Activated CD4-positive, alpha-beta T cell treated with anti-CD3 and anti-CD28 coated beads, Interleukin-2, amount 10 ng/mL, durations not matched to agents 24 days and 14 days (primary cell): Measurements from ENCODE around the gene CCDC88C. TPM values are rescaled to one million over a fixed set of nuclear protein-coding genes. Genes with fewer than 3 reads are reported as not detected.

Experiments
- DNase-seq: peaks from one replicate; pipeline ENCODE4 v3.0.0; 2022
- H3K27ac Mint-ChIP-seq: one replicate; pipeline ENCODE4 v1.8.0; 2022; ENCODE audit warnings: mild to moderate bottlenecking, mixed read lengths
- H3K27me3 Mint-ChIP-seq: one replicate; pipeline ENCODE4 v1.8.0; 2022; ENCODE audit warnings: mixed read lengths
- H3K36me3 Mint-ChIP-seq: one replicate; pipeline ENCODE4 v1.8.0; 2022; ENCODE audit warnings: low read depth, mild to moderate bottlenecking, mixed read lengths
- H3K4me1 Mint-ChIP-seq: one replicate; pipeline ENCODE4 v1.8.0; 2021; ENCODE audit warnings: mixed read lengths
- H3K4me3 Mint-ChIP-seq: one replicate; pipeline ENCODE4 v1.8.0; 2022; ENCODE audit warnings: mild to moderate bottlenecking, moderate library complexity, mixed read lengths
- H3K9me3 Mint-ChIP-seq: one replicate; pipeline ENCODE4 v1.8.0; 2021; ENCODE audit warnings: mixed read lengths
- intact Hi-C: fragments of 100-400 bp; cut with micrococcal nuclease; formaldehyde crosslinking; loops from one replicate; pipeline ENCODE4 v1.15.1; 2023
- total RNA-seq: library from RNA; stranded (reverse); gene quantifications from 2 replicates; pipeline ENCODE4 v1.2.3, GENCODE V29; 2022

Gene CCDC88C
- total RNA-seq, 1 donor from 2014 or later, result 89.9 TPM

DNA sequence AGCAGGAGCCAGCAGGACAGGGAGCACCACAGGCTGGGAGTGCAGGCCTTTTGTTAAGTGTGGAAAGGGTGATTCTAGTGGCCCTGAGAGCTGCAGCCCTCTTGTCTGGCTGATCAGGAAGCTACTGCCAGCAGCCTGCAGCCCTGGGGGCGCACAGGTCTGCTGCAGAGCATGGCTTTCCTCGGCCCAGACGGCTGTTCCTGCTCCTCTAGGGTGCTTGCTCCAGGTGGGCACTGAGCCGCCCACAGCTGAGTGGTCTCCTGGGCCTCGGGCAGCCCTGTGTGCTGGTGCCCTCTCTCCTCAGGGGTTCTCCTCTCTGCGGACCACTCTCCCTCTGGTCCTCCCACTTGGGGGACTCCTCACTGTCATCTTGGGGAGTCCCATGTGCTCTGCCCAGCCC, 18.9 kb downstream of the CCDC88C start:
- Mint-ChIP-seq H3K4me3 (peak overlapping the region; percentile 98), H3K36me3 (peaks cover 29% of the 10 kb centered on the region), H3K27ac (peak overlapping the region; percentile 96), H3K9me3 (no peaks in the 10 kb centered on the region), H3K4me1 (peaks cover 79% of the 10 kb centered on the region), H3K27me3 (no peaks in the 10 kb centered on the region)
- DNase-seq, result peak; percentile 67
- intact Hi-C loops, result no loop called here

DNA sequence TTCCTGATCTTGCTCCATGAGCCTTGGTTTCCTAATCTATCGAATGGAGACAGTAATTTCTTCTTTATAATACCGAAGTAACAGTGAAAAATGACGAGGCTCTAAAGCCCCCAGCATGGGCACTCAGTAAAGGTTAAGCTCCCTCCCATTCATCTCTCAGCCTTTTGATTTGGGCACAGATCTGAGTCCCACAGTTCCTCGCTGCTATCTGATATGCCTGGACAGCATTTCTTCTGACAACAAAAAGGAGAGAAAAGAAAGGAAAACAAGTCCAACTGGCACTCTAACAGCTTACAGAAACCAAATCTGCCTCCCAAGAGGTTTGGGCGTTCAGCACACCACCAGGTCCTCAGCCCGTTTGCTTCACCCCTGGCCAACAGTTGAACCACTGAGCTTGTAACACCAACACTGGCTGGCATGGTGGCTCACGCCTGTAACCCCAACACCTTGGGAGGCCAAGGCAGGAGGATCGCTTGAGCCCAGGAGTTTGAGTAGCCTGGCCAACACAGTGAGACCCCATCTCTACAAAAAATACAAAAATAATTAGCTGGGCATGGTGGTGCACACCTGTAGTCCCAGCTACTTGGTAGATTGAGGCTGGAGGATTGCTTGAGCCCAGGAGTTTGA, 19.5 kb downstream of the CCDC88C start:
- no peaks in the 10 kb centered on the region for H3K9me3 Mint-ChIP-seq
- peak overlapping the region; percentile 92 for H3K27ac Mint-ChIP-seq
- intact Hi-C loops, result loop anchor here (1.0 to 2.0 kb wide), 2 partner anchors 13 to 25 kb away; no protein-coding TSS in a partner anchor
- H3K27me3 Mint-ChIP-seq, result no peaks in the 10 kb centered on the region
- no peak for DNase-seq
- peak overlapping the region; percentile 74 for H3K4me3 Mint-ChIP-seq
- peaks cover 29% of the 10 kb centered on the region for H3K36me3 Mint-ChIP-seq
- H3K4me1 Mint-ChIP-seq, result peaks cover 77% of the 10 kb centered on the region

DNA sequence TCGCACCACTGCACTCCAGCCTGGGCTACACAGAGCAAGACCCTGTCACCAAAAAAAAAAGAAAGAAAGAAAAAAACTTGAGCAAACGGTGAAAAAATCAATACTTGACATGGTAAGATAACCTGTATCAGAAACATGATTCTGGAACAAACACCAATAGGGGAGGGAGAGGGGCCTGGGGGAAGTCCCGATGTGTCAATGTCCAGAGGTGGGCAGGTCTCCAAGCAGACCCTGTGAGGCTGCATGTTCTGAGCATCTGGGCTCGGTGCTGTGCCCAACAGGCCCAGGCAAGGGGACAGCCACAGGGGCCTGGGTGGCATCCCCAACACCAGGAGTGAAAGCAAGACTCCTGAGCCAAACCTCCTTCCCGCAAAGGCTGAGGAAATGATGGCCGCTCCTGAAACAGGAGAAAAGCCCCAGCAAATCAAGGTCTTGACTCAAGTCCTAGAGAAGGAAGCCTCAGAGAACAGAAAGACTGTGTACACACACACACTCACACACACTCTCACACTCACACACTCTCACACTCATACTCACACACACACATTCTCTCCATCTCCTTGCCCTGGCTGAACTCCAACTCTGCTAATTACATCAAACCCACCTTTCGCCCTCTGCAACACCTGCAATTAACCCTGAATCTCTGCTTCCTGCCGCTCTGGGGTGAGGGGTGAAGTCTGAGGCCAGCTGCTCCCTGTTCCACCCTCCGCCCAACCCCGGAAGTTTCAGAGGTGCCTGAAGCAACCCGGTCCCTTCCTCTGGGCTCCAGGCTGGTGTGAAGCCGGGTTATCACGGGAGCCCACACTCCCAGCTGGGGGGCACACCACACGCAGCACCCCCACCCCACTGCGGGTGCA, 20.4 kb downstream of the CCDC88C start:
- H3K27ac Mint-ChIP-seq, result peak overlapping the region; percentile 92
- DNase-seq, result peak; percentile 91
- H3K36me3 Mint-ChIP-seq, result peaks cover 29% of the 10 kb centered on the region
- intact Hi-C loops, result loop anchor here (1.0 to 2.0 kb wide), 2 partner anchors 14 to 24 kb away; no protein-coding TSS in a partner anchor
- peaks cover 73% of the 10 kb centered on the region for H3K4me1 Mint-ChIP-seq
- peak overlapping the region; percentile 74 for H3K4me3 Mint-ChIP-seq
- H3K9me3 Mint-ChIP-seq, result no peaks in the 10 kb centered on the region
- H3K27me3 Mint-ChIP-seq, result no peaks in the 10 kb centered on the region

DNA sequence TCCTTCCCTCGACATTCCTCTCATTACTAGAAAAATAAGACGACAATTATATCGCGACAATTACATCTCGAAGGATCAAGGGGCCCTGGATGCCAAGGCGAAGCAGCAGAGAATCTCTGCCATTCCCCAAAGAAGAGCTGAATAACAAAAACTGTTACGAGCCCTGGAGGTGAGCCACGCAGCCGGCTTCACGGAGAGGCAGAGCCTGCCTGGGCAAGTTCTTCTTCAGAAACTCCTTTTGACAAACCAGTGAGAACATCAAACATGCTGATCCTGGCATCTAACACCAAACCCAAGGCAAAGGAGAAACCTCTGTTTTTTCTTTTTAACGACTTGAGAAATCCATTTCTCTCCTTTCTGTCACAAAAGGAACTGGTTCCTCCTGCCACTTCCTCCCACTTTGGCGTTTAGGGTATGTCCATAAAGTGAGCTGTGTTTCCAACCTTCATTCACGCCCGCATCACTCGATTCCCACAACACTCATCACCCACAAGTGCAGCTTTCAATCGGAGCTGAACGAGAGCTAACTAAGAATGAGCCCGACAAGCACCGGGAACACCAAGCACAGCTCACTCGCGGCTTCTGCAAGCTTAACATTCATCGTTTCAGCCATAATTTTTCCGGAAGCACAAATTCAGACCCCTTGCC, 21.5 kb downstream of the CCDC88C start:
- H3K9me3 Mint-ChIP-seq, result no peaks in the 10 kb centered on the region
- H3K4me1 Mint-ChIP-seq, result peaks cover 75% of the 10 kb centered on the region
- peak overlapping the region; percentile 74 for H3K4me3 Mint-ChIP-seq
- H3K27ac Mint-ChIP-seq, result peak overlapping the region; percentile 92
- intact Hi-C loops, result loop anchor here (2.0 kb wide), 1 partner anchor 15 kb away; no protein-coding TSS in a partner anchor
- H3K36me3 Mint-ChIP-seq, result peaks cover 31% of the 10 kb centered on the region
- no peak for DNase-seq
- H3K27me3 Mint-ChIP-seq, result no peaks in the 10 kb centered on the region

DNA sequence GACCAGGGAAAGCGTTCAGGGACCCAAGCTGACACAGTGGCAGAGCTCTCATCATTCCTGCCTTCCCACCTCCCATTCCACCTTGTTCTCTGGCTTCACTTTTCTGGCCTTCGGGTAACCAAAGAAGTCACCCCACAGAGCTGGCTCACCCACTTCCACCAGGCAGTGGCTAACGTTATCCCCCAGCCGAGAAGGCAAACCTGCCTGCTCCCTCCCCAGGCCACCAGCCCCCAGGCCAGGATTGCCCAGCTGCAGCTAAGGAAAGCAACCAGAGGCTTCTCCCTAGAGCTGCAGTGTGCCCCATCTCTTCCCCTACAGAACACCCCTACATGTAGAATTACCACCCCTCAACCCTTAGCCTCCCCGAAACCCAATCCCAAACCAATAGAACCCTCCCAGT, 22.2 kb downstream of the CCDC88C start:
- intact Hi-C loops, result no loop called here
- Mint-ChIP-seq H3K4me1 (peaks cover 77% of the 10 kb centered on the region), H3K27ac (peak overlapping the region; percentile 92), H3K9me3 (no peaks in the 10 kb centered on the region), H3K27me3 (no peaks in the 10 kb centered on the region), H3K36me3 (peaks cover 29% of the 10 kb centered on the region), H3K4me3 (peak overlapping the region; percentile 74)
- no peak for DNase-seq

DNA sequence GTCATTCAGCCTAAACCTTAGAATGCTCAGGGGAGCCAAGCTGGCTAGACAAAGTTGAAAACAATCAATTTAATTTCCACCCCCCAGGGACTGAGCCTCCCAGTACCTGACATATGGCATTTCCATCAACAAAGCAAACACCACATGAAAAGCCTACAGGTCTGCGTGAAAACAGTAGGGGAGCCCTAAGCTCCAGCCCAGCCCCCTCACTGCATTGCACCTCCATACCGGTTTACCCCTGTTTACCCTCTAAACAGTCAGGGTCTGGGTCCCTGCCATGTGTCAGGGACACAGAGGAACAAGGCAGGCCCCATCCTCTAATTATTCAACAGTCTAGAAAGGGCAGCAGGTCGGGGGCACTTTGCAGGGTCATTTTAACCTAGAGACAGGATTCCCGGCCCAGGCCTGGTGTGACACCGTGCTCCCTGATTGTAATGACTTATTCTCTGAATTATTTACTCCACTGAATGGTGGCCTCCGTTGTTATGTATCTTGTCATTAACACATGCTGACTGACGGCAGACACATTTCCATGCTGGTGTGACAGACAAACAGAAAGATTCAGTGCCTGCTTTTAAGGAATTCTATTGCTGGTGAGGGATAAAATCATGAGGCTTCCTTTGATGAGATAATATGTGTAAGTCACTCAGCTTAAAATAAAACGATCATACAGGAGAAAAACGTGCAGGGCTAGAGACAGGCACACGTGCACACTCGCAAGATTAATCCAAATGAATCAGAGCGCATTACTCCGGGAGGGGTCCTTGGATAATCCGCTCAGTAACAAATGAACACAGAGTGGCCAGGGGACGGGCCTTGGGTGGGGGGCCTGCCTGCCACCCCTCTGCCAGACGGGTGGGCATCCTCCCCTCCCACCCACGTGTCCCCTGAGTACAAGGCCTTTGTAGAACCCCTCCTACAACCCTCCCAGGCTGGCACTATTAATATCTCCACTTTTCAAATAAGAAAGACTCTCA, 23.2 kb downstream of the CCDC88C start:
- Mint-ChIP-seq H3K36me3 (peaks cover 31% of the 10 kb centered on the region), H3K9me3 (no peaks in the 10 kb centered on the region), H3K27me3 (no peaks in the 10 kb centered on the region), H3K4me1 (peaks cover 71% of the 10 kb centered on the region), H3K27ac (peak overlapping the region; percentile 92), H3K4me3 (no peak overlapping the region)
- no peak for DNase-seq
- intact Hi-C loops, result no loop called here

DNA sequence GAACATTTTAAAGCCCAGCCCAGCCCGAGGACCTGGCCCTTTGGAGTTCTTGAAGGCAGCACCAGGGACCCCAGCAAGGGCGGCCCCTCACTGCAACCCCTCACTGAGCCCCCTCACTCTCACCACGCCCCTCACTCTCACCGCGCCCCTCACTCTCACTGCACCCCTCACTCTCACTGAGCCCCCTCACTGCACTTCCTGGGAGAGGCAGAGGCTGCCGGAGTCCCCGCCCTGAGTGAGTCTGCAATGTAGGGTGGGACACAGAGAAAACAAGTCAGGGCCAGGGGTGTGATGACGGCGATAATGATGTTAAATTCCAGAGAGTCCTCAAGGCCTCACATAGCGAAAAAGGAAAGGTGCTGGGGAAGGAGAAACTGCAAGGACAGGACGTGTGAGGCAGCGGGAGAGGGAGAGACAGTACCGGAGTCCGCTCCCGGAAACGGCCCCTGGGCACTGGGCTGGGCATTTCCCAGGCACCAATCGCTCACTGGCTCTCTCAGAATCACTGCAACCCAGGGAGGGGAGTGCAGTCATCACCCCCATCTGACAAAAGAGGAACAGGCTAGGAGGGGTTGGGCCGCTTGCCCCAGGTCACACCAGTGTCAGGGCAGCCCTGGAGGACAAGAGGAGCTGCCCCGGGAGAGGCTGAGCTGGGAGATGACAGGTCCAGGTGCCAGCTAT, 24.9 kb downstream of the CCDC88C start:
- Mint-ChIP-seq H3K9me3 (no peaks in the 10 kb centered on the region), H3K27ac (peak overlapping the region; percentile 37), H3K4me3 (no peak overlapping the region), H3K4me1 (peaks cover 75% of the 10 kb centered on the region), H3K27me3 (no peaks in the 10 kb centered on the region), H3K36me3 (peaks cover 31% of the 10 kb centered on the region)
- DNase-seq, result no peak
- intact Hi-C loops, result no loop called here

DNA sequence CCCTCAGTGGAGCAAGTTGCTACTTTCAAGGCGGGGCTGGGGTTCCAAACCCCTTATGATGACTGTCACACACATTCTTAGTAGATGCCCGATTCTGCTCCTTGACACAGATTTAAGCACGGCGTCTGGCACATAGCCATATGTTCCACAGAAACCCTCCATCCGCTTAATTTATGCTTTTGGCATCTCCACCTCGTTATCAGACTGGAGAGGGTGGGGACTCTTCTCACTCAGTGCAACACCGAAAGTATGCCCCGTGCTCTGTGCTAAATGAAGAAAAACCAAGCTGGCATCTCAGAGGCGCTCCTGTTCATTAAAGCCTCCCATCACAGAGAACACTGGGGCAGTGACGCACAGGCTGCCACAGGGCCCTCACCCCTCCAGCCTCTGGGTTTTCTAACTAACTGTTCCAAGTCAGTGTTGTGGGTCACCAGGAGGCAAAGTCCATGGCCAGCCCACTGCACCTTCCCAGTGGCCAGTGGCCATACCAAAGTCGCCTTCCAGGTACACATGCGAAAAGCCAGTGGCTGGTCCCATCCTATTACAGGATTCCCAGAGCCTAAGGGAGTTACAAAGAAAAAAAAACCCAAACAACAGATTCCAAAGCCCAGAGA, 27.3 kb downstream of the CCDC88C start:
- H3K9me3 Mint-ChIP-seq, result no peaks in the 10 kb centered on the region
- H3K4me1 Mint-ChIP-seq, result peaks cover 62% of the 10 kb centered on the region
- DNase-seq, result no peak
- peaks cover 23% of the 10 kb centered on the region for H3K36me3 Mint-ChIP-seq
- H3K27me3 Mint-ChIP-seq, result no peaks in the 10 kb centered on the region
- peak overlapping the region; percentile 83 for H3K27ac Mint-ChIP-seq
- H3K4me3 Mint-ChIP-seq, result peak overlapping the region; percentile 5
- intact Hi-C loops, result no loop called here

DNA sequence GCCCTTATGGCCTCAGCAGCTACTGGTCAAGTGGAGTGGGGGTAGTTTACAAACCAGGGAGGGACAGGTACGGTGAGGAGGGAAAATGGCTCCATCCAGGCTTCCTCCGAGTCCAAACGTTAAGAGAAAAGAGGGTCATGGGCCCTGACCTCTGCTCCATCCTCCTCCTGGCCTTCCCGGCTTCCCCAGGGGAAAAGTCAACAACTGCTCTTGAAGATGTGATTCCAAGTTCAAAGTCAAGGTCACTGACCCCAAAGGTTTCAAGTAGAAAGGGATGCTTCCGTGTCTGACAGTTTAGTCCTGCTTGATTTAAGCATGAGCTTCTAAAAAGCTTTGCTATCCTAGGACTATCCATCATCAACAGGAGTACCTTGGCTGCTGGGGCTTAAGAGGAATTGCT, 28.5 kb downstream of the CCDC88C start:
- Mint-ChIP-seq H3K27ac (peak overlapping the region; percentile 67), H3K36me3 (peaks cover 17% of the 10 kb centered on the region), H3K4me1 (peaks cover 61% of the 10 kb centered on the region), H3K27me3 (no peaks in the 10 kb centered on the region), H3K9me3 (no peaks in the 10 kb centered on the region), H3K4me3 (no peak overlapping the region)
- intact Hi-C loops, result no loop called here
- no peak for DNase-seq

DNA sequence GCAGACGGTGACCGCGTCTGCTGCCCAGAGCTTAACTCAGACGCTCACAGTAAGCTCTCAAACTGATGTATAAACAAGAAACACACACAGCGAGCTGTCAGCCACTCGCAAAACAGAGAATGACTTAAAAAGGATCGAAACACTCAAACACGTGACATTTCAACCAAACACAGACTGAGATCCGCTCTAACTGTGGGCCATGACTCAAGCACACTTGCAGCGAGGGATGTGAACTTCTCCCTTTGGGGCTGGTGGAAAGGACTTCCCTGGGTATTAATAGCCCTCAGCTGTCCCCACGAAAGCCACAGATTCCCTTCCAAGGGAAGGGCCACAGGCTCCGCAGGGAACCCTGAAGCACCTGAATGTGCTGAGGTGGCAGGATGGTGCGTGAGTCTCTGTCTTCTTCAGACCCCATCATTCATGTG, 29.1 kb downstream of the CCDC88C start:
- DNase-seq, result peak; percentile 83
- Mint-ChIP-seq H3K27ac (peak overlapping the region; percentile 67), H3K4me3 (peak overlapping the region; percentile 53), H3K4me1 (peaks cover 61% of the 10 kb centered on the region), H3K27me3 (no peaks in the 10 kb centered on the region), H3K9me3 (no peaks in the 10 kb centered on the region), H3K36me3 (peaks cover 17% of the 10 kb centered on the region)
- intact Hi-C loops, result no loop called here

DNA sequence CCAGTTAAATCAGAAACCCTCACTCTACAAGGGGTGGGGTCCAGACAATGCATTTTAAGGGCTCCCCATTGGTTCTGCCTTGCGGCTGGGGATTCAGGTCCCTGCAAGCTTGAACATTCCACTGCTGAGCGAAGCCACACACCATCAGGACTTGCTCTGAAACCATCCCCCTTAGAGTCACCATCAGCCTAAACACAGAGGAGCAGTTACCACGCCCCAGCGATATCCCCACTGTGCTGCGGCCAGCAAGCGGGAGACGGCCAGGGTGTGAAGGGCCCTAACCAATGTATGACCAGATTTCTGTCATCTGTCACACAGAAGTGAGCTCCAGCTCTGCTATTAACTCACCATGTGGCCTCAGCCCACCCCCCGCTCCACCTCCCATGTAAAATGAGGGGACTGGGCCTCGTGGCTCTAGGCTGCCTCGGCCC, 29.7 kb downstream of the CCDC88C start:
- intact Hi-C loops, result no loop called here
- Mint-ChIP-seq H3K4me1 (peaks cover 65% of the 10 kb centered on the region), H3K4me3 (peak overlapping the region; percentile 17), H3K9me3 (no peaks in the 10 kb centered on the region), H3K36me3 (peaks cover 17% of the 10 kb centered on the region), H3K27me3 (no peaks in the 10 kb centered on the region), H3K27ac (peak overlapping the region; percentile 67)
- no peak for DNase-seq

DNA sequence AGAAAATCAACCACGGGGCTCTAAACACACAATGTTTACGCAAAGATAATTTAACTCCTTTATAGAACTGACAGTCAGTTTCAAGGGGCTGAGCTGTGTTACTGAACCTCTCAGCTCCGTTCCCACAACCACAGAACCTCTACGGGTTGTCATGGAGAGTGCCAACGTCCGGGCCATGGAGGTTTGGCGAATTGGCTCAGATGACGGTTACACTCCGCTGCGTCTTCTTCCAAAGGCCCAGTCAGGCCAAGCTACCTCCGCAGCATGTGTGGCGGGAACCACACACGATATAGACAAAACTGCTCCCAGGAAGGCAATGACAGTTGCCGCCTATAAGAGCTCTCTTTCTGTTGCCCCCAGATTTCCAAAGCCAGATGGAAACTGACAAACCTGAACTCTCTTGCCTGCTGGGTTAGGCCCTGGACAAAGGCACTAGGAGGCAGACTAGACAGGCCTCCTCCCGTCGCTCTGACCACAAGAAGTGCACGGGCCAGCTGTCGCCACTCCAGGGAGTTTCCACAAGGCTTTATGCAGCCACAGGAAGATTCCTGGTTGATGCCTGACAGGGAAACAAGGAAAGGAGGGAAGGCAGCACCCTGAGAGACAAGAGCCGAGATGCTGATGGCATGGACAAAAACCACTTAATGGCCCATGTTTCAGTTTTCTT, 30.3 kb downstream of the CCDC88C start:
- peaks cover 68% of the 10 kb centered on the region for H3K4me1 Mint-ChIP-seq
- no peaks in the 10 kb centered on the region for H3K9me3 Mint-ChIP-seq
- no peak overlapping the region for H3K27ac Mint-ChIP-seq
- no peak overlapping the region for H3K4me3 Mint-ChIP-seq
- no peaks in the 10 kb centered on the region for H3K27me3 Mint-ChIP-seq
- intact Hi-C loops, result no loop called here
- H3K36me3 Mint-ChIP-seq, result peaks cover 16% of the 10 kb centered on the region
- no peak for DNase-seq
